ENCODE data around the gene TAS2R38. TPM values are rescaled to one million over a fixed set of nuclear protein-coding genes. Genes with fewer than 3 reads are reported as not detected.

The TAS2R38 gene
- polyA plus RNA-seq (2012; ENCODE audit: insufficient read length, low read depth) = not detected

- TF ChIP-seq FOXP2 (optimal IDR thresholded peaks at IDR 0.05; ENCODE audit: borderline replicate concordance, extremely low read depth, extremely low read length, insufficient read depth) (no peak), SIN3A (IDR thresholded peaks at IDR 0.05; ENCODE audit: borderline replicate concordance, insufficient read depth, low read length) (no peak)
Measured at GRCh38 chr7:141973673-141974072, at the start of gene TAS2R38. TAS2R38 (minus strand) TSS chr7:141973773; CDS start chr7:141973689, 84 bp downstream.

DNA sequence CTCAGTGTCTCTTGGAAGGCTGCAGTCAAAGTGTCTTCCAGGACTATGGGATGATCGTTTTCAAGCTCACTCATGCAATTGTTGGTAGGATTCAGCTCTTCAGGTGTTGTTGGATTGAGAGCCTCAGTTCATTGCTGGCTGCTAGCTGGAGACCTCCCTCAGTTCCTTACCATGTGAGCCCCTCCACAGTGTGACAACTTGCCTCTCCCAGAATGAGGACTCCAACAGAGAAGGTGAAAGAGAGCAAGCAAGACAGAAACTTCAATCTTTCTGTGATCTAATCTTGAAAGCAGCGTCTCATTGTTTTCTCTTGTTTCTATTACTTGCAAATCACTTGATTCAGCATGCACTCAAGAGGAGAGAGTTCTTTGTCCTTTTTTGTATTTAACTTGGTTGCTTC is 44.6 kb upstream of the TAS2R38 start:
- TF ChIP-seq POLR2AphosphoS5 (IDR thresholded peaks at IDR 0.05; ENCODE audit: low read depth, low read length) = no peak
- no peak for TF ChIP-seq TAF1 (IDR thresholded peaks at IDR 0.05; ENCODE audit: borderline replicate concordance, insufficient read depth, low read length)
- TF ChIP-seq, protein P1, sequence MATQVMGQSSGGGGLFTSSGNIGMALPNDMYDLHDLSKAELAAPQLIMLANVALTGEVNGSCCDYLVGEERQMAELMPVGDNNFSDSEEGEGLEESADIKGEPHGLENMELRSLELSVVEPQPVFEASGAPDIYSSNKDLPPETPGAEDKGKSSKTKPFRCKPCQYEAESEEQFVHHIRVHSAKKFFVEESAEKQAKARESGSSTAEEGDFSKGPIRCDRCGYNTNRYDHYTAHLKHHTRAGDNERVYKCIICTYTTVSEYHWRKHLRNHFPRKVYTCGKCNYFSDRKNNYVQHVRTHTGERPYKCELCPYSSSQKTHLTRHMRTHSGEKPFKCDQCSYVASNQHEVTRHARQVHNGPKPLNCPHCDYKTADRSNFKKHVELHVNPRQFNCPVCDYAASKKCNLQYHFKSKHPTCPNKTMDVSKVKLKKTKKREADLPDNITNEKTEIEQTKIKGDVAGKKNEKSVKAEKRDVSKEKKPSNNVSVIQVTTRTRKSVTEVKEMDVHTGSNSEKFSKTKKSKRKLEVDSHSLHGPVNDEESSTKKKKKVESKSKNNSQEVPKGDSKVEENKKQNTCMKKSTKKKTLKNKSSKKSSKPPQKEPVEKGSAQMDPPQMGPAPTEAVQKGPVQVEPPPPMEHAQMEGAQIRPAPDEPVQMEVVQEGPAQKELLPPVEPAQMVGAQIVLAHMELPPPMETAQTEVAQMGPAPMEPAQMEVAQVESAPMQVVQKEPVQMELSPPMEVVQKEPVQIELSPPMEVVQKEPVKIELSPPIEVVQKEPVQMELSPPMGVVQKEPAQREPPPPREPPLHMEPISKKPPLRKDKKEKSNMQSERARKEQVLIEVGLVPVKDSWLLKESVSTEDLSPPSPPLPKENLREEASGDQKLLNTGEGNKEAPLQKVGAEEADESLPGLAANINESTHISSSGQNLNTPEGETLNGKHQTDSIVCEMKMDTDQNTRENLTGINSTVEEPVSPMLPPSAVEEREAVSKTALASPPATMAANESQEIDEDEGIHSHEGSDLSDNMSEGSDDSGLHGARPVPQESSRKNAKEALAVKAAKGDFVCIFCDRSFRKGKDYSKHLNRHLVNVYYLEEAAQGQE (IDR thresholded peaks at IDR 0.05; ENCODE audit: insufficient read depth in 1 of 2, low read depth in 2 of 2, low read length in 2 of 2) = no peak

DNA sequence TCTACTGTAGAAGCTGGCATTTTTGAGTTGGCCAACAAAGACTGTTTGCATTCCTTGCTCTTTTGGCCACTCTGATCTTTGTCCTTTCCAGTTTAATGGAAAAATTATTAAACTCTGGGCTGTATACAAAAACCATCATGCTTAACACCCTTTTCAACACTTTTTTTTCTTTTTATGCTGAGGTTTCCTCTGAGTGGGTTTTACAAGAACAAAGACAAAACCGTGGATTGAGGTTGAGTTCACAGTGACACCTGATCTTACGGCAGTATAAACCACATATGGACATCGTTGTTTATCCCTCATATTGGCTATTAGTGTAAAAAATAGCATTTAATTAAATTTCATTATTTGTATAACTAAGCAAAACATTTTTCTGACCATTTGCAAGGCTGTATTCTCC is 43.9 kb upstream of the TAS2R38 start:
- TF ChIP-seq POLR2AphosphoS5 (IDR thresholded peaks at IDR 0.05; ENCODE audit: low read depth, low read length) (no peak), FOXP2 (optimal IDR thresholded peaks at IDR 0.05; ENCODE audit: borderline replicate concordance, extremely low read depth, extremely low read length, insufficient read depth) (no peak), SIN3A (IDR thresholded peaks at IDR 0.05; ENCODE audit: borderline replicate concordance, insufficient read depth, low read length) (no peak), TAF1 (IDR thresholded peaks at IDR 0.05; ENCODE audit: borderline replicate concordance, insufficient read depth, low read length) (no peak)
- TF ChIP-seq, protein P1 (IDR thresholded peaks at IDR 0.05; ENCODE audit: insufficient read depth in 1 of 2, low read depth in 2 of 2, low read length in 2 of 2) = no peak

- TF ChIP-seq SIN3A (IDR thresholded peaks at IDR 0.05; ENCODE audit: borderline replicate concordance, insufficient read depth, low read length) (no peak), TAF1 (IDR thresholded peaks at IDR 0.05; ENCODE audit: borderline replicate concordance, insufficient read depth, low read length) (no peak), FOXP2 (optimal IDR thresholded peaks at IDR 0.05; ENCODE audit: borderline replicate concordance, extremely low read depth, extremely low read length, insufficient read depth) (no peak), POLR2AphosphoS5 (IDR thresholded peaks at IDR 0.05; ENCODE audit: low read depth, low read length) (no peak)
- TF ChIP-seq, protein P1 (IDR thresholded peaks at IDR 0.05; ENCODE audit: insufficient read depth in 1 of 2, low read depth in 2 of 2, low read length in 2 of 2) = no peak
Measured at GRCh38 chr7:142012825-142013511, 39.4 kb upstream of the TAS2R38 start.

DNA sequence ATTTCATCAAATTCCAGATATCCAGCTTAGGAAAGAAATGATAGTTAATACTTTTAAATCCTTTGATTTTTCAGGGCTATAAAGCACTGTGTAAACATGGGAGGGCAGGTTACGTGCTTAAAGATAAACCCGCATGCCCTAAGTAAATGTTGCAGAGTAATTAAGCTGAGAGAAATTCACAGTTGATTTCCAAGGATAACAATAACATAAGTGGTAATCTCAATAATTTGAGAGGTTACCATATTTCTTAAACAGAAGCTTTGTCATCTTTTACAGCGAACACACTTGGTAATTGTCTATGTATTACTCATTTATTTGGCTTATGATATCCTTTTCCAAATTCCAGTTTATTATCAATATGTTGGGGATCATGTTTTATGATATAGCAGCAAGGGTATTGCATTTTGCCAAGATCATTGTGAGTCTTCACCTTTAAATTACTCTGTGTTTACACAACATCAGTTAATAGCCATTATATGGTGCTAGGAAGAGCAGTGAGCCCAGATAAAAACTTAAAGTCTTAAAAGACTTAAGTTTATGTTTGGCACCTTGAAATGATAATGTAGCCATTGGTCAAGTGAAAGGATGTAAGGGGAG is 37.5 kb upstream of the TAS2R38 start:
- no peak for TF ChIP-seq POLR2AphosphoS5 (IDR thresholded peaks at IDR 0.05; ENCODE audit: low read depth, low read length)
- no peak for TF ChIP-seq SIN3A (IDR thresholded peaks at IDR 0.05; ENCODE audit: borderline replicate concordance, insufficient read depth, low read length)
- no peak for TF ChIP-seq TAF1 (IDR thresholded peaks at IDR 0.05; ENCODE audit: borderline replicate concordance, insufficient read depth, low read length)
- no peak for TF ChIP-seq FOXP2 (optimal IDR thresholded peaks at IDR 0.05; ENCODE audit: borderline replicate concordance, extremely low read depth, extremely low read length, insufficient read depth)
- TF ChIP-seq, protein P1 (IDR thresholded peaks at IDR 0.05; ENCODE audit: insufficient read depth in 1 of 2, low read depth in 2 of 2, low read length in 2 of 2) = no peak

All from PFSK-1 (cell line).